GM23338 (cell line): ENCODE results near the gene PRPH. TPM values are rescaled to one million over a fixed set of nuclear protein-coding genes. Genes with fewer than 3 reads are reported as not detected.
A peak's percentile ranks its signal among the peaks of the same experiment; 100 is the strongest.

Experiments used
- ATAC-seq: fragments of 200-7000 bp; cut with Tn5 transposase; 3 replicates; pipeline ENCODE4 v1.9.1; 2020
- DNase-seq: peaks from one replicate; pipeline ENCODE4 v3.0.0-alpha.2; 2015; ENCODE audit warnings: low spot score
- H2AFZ ChIP-seq: fragments of 200-600 bp; sonication (generic); 2 replicates; pipeline ENCODE4 v1.8.0; 2016; ENCODE audit warnings: antibody characterized with exemption, mild to moderate bottlenecking, moderate library complexity
- H3F3A ChIP-seq: fragments of 200-600 bp; sonication (generic); replicated peaks from 2 replicates; pipeline ENCODE4 v1.8.0; 2017; ENCODE audit warnings: antibody characterized with exemption, mixed run types, low read depth
- H3K27ac ChIP-seq: fragments of 200-600 bp; sonication (generic); 2 replicates; pipeline ENCODE4 v1.6.1; 2016; ENCODE audit warnings: low read depth
- H3K27me3 ChIP-seq: fragments of 200-600 bp; sonication (generic); 2 replicates; pipeline ENCODE4 v1.8.0; 2016; ENCODE audit warnings: mild to moderate bottlenecking, mixed run types, moderate library complexity; ENCODE audit not compliant: insufficient read depth
- H3K36me3 ChIP-seq: fragments of 200-600 bp; sonication (generic); 2 replicates; pipeline ENCODE4 v1.8.0; 2016; ENCODE audit warnings: mild to moderate bottlenecking; ENCODE audit not compliant: insufficient read depth
- H3K4me1 ChIP-seq: fragments of 200-600 bp; sonication (generic); 2 replicates; pipeline ENCODE4 v1.8.0; 2016; ENCODE audit warnings: mild to moderate bottlenecking, moderate library complexity; ENCODE audit not compliant: insufficient read depth
- H3K4me2 ChIP-seq: fragments of 200-600 bp; sonication (generic); 2 replicates; pipeline ENCODE4 v1.7.1; 2017; ENCODE audit warnings: mixed run types
- H3K4me3 ChIP-seq: fragments of 200-600 bp; sonication (generic); 2 replicates; pipeline ENCODE4 v1.6.1; 2016; ENCODE audit warnings: mixed run types
- H3K79me2 ChIP-seq: fragments of 200-600 bp; sonication (generic); replicated peaks from 2 replicates; pipeline ENCODE4 v1.8.0; 2017; ENCODE audit warnings: mild to moderate bottlenecking; ENCODE audit not compliant: insufficient read depth
- H3K9me2 ChIP-seq: fragments of 200-600 bp; sonication (generic); 2 replicates; pipeline ENCODE4 v1.8.0; 2017; ENCODE audit not compliant: insufficient read depth
- H4K20me1 ChIP-seq: fragments of 200-600 bp; sonication (generic); replicated peaks from 2 replicates; pipeline ENCODE4 v1.8.0; 2017; ENCODE audit warnings: mild to moderate bottlenecking; ENCODE audit not compliant: insufficient read depth
- H3K27ac Mint-ChIP-seq: 2 replicates; pipeline ENCODE4 v1.8.0; 2020; ENCODE audit warnings: inconsistent platforms, mild to moderate bottlenecking, moderate library complexity, mixed read lengths
- H3K27me3 Mint-ChIP-seq: 3 replicates; pipeline ENCODE4 v1.8.0; 2022; ENCODE audit warnings: low read depth, mild to moderate bottlenecking, moderate library complexity, mixed read lengths, inconsistent platforms; ENCODE audit not compliant: insufficient read depth, poor library complexity
- H3K36me3 Mint-ChIP-seq: 3 replicates; pipeline ENCODE4 v1.8.0; 2021; ENCODE audit warnings: low read depth, mild to moderate bottlenecking, inconsistent platforms, moderate library complexity, mixed read lengths
- H3K4me1 Mint-ChIP-seq: 3 replicates; pipeline ENCODE4 v1.8.0; 2020; ENCODE audit warnings: mild to moderate bottlenecking, inconsistent platforms, mixed read lengths
- H3K4me3 Mint-ChIP-seq: 3 replicates; pipeline ENCODE4 v1.8.0; 2021; ENCODE audit warnings: moderate library complexity, mild to moderate bottlenecking, inconsistent platforms, mixed read lengths
- H3K9me3 Mint-ChIP-seq: 3 replicates; pipeline ENCODE4 v1.8.0; 2020; ENCODE audit warnings: moderate library complexity, mild to moderate bottlenecking, inconsistent platforms, mixed read lengths
- CREB1 ChIP-seq: fragments of 250-450 bp; sonication (Bioruptor Pico); IDR thresholded peaks from 2 replicates; pipeline ENCODE4 v1.5.0; 2020; ENCODE audit warnings: low read depth, mild to moderate bottlenecking, moderate library complexity
- EZH2 ChIP-seq: fragments of 200-600 bp; sonication (generic); IDR thresholded peaks from one replicate; pipeline ENCODE4 v1.8.0; 2017; ENCODE audit warnings: antibody characterized with exemption, mild to moderate bottlenecking, low read depth; ENCODE audit not compliant: unreplicated experiment
- EZH2phosphoT487 ChIP-seq: fragments of 200-600 bp; sonication (generic); IDR thresholded peaks from one replicate; pipeline ENCODE4 v1.8.1; 2018; ENCODE audit warnings: antibody characterized with exemption; ENCODE audit not compliant: unreplicated experiment
- JUNB ChIP-seq: IDR thresholded peaks from one replicate; pipeline ENCODE4 v1.6.1; 2016; ENCODE audit warnings: antibody characterized with exemption; ENCODE audit not compliant: unreplicated experiment
- NANOG ChIP-seq: IDR thresholded peaks from 2 replicates; pipeline ENCODE4 v1.6.1; 2016; ENCODE audit warnings: antibody characterized with exemption, borderline replicate concordance
- POLR2AphosphoS5 ChIP-seq: IDR thresholded peaks from 2 replicates; pipeline ENCODE4 v1.6.1; 2016; ENCODE audit warnings: antibody characterized with exemption, low read depth
- STAT1 ChIP-seq: IDR thresholded peaks from one replicate; pipeline ENCODE4 v1.6.1; 2016; ENCODE audit warnings: antibody characterized with exemption; ENCODE audit not compliant: unreplicated experiment
- ZNF114 ChIP-seq: fragments of 250-450 bp; sonication (Bioruptor Pico); IDR thresholded peaks from 2 replicates; pipeline ENCODE4 v1.5.0; 2020; ENCODE audit warnings: mild to moderate bottlenecking, moderate library complexity
- ZNF331 ChIP-seq: fragments of 250-450 bp; sonication (Bioruptor Pico); IDR thresholded peaks from 2 replicates; pipeline ENCODE4 v1.5.0; 2020; ENCODE audit warnings: low read depth, mild to moderate bottlenecking, moderate library complexity
- polyA plus RNA-seq: library from polyadenylated mRNA; unstranded; fragments of >200 nt; fragmentation: Nextera tagmentation; extraction: Ambion mirVana; gene quantifications from 2 replicates; pipeline ENCODE4 v1.2.1, GENCODE V29; 2016
- total RNA-seq: library from RNA; depleted of rRNA; stranded (reverse); fragments of >200 nt; shearing (Covaris generic); gene quantifications from 2 replicates; pipeline ENCODE4 v1.2.3, GENCODE V29; 2014
- TF ChIP-seq, protein P1 (sequence below): IDR thresholded peaks from one replicate; pipeline ENCODE4 v1.6.1; 2018; ENCODE audit warnings: antibody characterized with exemption; ENCODE audit not compliant: unreplicated experiment
- TF ChIP-seq, protein P2 (sequence below), 2 experiments: fragments of 200-600 bp in 1 of 2; sonication (generic) in 1 of 2; conservative IDR thresholded peaks; 2 replicates each; pipeline versions ENCODE4 v1.5.1 to v1.6.1; 2016 to 2017; ENCODE audit warnings: antibody characterized with exemption in 2 of 2, low read depth in 2 of 2, mild to moderate bottlenecking in 2 of 2, moderate library complexity in 1 of 2
- TF ChIP-seq, protein P3 (sequence below): IDR thresholded peaks from 2 replicates; pipeline ENCODE4 v1.6.1; 2016; ENCODE audit warnings: antibody characterized with exemption
- TF ChIP-seq, protein P4 (sequence below): fragments of 250-450 bp; sonication (Bioruptor Pico); IDR thresholded peaks from 2 replicates; pipeline ENCODE4 v1.5.0; 2020; ENCODE audit warnings: mild to moderate bottlenecking, moderate library complexity

PRPH gene
- total and polyA plus RNA-seq, 2 experiments from 2014 or later: 0.24 to 0.36 TPM

DNA sequence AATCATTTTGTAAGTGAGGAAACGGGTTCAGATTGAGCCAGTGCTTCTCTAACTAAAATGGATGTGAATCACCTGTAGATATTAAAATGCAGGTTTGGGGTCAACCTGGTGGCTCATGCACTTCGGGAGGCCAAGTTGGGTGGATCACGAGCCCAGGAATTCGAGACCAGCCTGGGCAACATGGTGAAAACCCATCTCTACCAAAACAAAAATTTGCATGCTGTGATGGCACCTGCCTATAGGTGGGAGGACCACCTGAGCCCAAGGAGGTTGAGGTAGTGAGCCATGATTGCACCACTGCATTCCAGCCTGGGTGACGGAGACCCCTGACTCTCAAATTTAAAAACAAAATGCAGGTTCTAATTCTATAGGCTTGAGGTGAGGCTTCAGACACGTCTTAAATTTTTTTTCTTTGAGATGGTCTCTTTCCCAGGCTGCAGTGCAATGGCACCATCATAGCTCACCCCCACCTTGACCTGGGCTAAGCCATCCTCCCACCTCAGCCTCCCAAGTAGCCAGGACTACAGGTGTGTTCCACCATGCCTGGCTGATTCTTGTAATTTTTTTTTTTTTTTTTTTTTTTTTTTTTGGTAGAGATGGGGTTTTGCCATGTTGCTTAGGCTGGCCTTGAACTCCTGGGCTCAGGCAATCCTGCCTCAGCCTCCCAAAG is 21.1 kb upstream of the PRPH start:
- no peak overlapping the region for H3K4me2 ChIP-seq
- Mint-ChIP-seq H3K9me3 (no peaks in the 10 kb centered on the region; the same call in 2 of the 3 replicates), H3K27me3 (peaks cover 7% of the 10 kb centered on the region), H3K4me1 (no peaks in the 10 kb centered on the region), H3K4me3 (no peak overlapping the region), H3K27ac (no peak overlapping the region), H3K36me3 (peaks cover 51% of the 10 kb centered on the region)
- H3K4me3 ChIP-seq: no peak overlapping the region
- peaks cover 36% of the 10 kb centered on the region for H3F3A ChIP-seq
- DNase-seq (no peak), ATAC-seq (peak; percentile 12; the same call in 1 of the 3 replicates)
- H2AFZ ChIP-seq: no peak overlapping the region
- H3K79me2 ChIP-seq: peaks cover 12% of the 10 kb centered on the region
- H3K36me3 ChIP-seq: peaks cover 41% of the 10 kb centered on the region
- no peaks in the 10 kb centered on the region for H3K27me3 ChIP-seq
- no peak for TF ChIP-seq ZNF331
- no peak for TF ChIP-seq EZH2phosphoT487
- no peak for TF ChIP-seq EZH2
- TF ChIP-seq STAT1: no peak
- TF ChIP-seq, protein P1, sequence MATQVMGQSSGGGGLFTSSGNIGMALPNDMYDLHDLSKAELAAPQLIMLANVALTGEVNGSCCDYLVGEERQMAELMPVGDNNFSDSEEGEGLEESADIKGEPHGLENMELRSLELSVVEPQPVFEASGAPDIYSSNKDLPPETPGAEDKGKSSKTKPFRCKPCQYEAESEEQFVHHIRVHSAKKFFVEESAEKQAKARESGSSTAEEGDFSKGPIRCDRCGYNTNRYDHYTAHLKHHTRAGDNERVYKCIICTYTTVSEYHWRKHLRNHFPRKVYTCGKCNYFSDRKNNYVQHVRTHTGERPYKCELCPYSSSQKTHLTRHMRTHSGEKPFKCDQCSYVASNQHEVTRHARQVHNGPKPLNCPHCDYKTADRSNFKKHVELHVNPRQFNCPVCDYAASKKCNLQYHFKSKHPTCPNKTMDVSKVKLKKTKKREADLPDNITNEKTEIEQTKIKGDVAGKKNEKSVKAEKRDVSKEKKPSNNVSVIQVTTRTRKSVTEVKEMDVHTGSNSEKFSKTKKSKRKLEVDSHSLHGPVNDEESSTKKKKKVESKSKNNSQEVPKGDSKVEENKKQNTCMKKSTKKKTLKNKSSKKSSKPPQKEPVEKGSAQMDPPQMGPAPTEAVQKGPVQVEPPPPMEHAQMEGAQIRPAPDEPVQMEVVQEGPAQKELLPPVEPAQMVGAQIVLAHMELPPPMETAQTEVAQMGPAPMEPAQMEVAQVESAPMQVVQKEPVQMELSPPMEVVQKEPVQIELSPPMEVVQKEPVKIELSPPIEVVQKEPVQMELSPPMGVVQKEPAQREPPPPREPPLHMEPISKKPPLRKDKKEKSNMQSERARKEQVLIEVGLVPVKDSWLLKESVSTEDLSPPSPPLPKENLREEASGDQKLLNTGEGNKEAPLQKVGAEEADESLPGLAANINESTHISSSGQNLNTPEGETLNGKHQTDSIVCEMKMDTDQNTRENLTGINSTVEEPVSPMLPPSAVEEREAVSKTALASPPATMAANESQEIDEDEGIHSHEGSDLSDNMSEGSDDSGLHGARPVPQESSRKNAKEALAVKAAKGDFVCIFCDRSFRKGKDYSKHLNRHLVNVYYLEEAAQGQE: no peak
- TF ChIP-seq, protein P2, sequence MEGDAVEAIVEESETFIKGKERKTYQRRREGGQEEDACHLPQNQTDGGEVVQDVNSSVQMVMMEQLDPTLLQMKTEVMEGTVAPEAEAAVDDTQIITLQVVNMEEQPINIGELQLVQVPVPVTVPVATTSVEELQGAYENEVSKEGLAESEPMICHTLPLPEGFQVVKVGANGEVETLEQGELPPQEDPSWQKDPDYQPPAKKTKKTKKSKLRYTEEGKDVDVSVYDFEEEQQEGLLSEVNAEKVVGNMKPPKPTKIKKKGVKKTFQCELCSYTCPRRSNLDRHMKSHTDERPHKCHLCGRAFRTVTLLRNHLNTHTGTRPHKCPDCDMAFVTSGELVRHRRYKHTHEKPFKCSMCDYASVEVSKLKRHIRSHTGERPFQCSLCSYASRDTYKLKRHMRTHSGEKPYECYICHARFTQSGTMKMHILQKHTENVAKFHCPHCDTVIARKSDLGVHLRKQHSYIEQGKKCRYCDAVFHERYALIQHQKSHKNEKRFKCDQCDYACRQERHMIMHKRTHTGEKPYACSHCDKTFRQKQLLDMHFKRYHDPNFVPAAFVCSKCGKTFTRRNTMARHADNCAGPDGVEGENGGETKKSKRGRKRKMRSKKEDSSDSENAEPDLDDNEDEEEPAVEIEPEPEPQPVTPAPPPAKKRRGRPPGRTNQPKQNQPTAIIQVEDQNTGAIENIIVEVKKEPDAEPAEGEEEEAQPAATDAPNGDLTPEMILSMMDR (conservative IDR thresholded peaks at IDR 0.05; ENCODE audit: low read depth in 2 of 2): no peak
- TF ChIP-seq POLR2AphosphoS5: no peak
- TF ChIP-seq JUNB: no peak
- no peak for TF ChIP-seq CREB1 (CRISPR knock-in tag)
- no peak for TF ChIP-seq NANOG
- TF ChIP-seq, protein P3, sequence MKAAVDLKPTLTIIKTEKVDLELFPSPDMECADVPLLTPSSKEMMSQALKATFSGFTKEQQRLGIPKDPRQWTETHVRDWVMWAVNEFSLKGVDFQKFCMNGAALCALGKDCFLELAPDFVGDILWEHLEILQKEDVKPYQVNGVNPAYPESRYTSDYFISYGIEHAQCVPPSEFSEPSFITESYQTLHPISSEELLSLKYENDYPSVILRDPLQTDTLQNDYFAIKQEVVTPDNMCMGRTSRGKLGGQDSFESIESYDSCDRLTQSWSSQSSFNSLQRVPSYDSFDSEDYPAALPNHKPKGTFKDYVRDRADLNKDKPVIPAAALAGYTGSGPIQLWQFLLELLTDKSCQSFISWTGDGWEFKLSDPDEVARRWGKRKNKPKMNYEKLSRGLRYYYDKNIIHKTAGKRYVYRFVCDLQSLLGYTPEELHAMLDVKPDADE: no peak
- TF ChIP-seq, protein P4, sequence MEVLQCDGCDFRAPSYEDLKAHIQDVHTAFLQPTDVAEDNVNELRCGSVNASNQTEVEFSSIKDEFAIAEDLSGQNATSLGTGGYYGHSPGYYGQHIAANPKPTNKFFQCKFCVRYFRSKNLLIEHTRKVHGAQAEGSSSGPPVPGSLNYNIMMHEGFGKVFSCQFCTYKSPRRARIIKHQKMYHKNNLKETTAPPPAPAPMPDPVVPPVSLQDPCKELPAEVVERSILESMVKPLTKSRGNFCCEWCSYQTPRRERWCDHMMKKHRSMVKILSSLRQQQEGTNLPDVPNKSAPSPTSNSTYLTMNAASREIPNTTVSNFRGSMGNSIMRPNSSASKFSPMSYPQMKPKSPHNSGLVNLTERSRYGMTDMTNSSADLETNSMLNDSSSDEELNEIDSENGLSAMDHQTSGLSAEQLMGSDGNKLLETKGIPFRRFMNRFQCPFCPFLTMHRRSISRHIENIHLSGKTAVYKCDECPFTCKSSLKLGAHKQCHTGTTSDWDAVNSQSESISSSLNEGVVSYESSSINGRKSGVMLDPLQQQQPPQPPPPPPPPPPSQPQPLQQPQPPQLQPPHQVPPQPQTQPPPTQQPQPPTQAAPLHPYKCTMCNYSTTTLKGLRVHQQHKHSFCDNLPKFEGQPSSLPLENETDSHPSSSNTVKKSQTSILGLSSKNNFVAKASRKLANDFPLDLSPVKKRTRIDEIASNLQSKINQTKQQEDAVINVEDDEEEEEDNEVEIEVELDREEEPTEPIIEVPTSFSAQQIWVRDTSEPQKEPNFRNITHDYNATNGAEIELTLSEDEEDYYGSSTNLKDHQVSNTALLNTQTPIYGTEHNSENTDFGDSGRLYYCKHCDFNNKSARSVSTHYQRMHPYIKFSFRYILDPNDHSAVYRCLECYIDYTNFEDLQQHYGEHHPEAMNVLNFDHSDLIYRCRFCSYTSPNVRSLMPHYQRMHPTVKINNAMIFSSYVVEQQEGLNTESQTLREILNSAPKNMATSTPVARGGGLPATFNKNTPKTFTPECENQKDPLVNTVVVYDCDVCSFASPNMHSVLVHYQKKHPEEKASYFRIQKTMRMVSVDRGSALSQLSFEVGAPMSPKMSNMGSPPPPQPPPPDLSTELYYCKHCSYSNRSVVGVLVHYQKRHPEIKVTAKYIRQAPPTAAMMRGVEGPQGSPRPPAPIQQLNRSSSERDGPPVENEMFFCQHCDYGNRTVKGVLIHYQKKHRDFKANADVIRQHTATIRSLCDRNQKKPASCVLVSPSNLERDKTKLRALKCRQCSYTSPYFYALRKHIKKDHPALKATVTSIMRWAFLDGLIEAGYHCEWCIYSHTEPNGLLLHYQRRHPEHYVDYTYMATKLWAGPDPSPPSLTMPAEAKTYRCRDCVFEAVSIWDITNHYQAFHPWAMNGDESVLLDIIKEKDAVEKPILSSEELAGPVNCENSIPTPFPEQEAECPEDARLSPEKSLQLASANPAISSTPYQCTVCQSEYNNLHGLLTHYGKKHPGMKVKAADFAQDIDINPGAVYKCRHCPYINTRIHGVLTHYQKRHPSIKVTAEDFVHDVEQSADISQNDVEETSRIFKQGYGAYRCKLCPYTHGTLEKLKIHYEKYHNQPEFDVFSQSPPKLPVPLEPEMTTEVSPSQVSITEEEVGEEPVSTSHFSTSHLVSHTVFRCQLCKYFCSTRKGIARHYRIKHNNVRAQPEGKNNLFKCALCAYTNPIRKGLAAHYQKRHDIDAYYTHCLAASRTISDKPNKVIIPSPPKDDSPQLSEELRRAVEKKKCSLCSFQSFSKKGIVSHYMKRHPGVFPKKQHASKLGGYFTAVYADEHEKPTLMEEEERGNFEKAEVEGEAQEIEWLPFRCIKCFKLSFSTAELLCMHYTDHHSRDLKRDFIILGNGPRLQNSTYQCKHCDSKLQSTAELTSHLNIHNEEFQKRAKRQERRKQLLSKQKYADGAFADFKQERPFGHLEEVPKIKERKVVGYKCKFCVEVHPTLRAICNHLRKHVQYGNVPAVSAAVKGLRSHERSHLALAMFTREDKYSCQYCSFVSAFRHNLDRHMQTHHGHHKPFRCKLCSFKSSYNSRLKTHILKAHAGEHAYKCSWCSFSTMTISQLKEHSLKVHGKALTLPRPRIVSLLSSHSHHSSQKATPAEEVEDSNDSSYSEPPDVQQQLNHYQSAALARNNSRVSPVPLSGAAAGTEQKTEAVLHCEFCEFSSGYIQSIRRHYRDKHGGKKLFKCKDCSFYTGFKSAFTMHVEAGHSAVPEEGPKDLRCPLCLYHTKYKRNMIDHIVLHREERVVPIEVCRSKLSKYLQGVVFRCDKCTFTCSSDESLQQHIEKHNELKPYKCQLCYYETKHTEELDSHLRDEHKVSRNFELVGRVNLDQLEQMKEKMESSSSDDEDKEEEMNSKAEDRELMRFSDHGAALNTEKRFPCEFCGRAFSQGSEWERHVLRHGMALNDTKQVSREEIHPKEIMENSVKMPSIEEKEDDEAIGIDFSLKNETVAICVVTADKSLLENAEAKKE (CRISPR knock-in tag): no peak
- TF ChIP-seq ZNF114: no peak
- no peaks in the 10 kb centered on the region for H3K9me2 ChIP-seq
- no peaks in the 10 kb centered on the region for H3K4me1 ChIP-seq
- peaks cover 12% of the 10 kb centered on the region for H4K20me1 ChIP-seq
- no peak overlapping the region for H3K27ac ChIP-seq
